Mesendoderm (in vitro differentiated cells): ENCODE data around the gene CHADL.
A peak's percentile ranks its signal among the peaks of the same experiment; 100 is the strongest.

Experiments used
- DNase-seq: peaks from one replicate; pipeline ENCODE4 v3.0.0; 2013
- H2AK5ac ChIP-seq: 2 replicates; pipeline ENCODE4 v1.6.1; 2013; ENCODE audit warnings: low read length, inconsistent platforms
- H2BK120ac ChIP-seq: 2 replicates; pipeline ENCODE4 v1.6.1; 2013; ENCODE audit warnings: low read depth, mild to moderate bottlenecking, low read length, moderate library complexity, mixed read lengths
- H2BK15ac ChIP-seq: replicated peaks from 2 replicates; pipeline ENCODE4 v1.6.1; 2013; ENCODE audit warnings: low read depth, mild to moderate bottlenecking, moderate library complexity
- H2BK5ac ChIP-seq: 2 replicates; pipeline ENCODE4 v1.6.1; 2013; ENCODE audit warnings: low read length, inconsistent platforms
- H3K18ac ChIP-seq: 2 replicates; pipeline ENCODE4 v1.6.1; 2013; ENCODE audit warnings: mild to moderate bottlenecking, low read length, mixed read lengths
- H3K23ac ChIP-seq: one replicate; pipeline ENCODE4 v1.6.1; 2013; ENCODE audit warnings: low read length
- H3K27ac ChIP-seq: 2 replicates; pipeline ENCODE4 v1.5.1; 2013; ENCODE audit warnings: low read depth, mild to moderate bottlenecking, inconsistent platforms, low read length, moderate library complexity
- H3K27me3 ChIP-seq: 2 replicates; pipeline ENCODE4 v1.6.1; 2013; ENCODE audit warnings: low read length, control low read depth, mild to moderate bottlenecking, inconsistent platforms; ENCODE audit not compliant: insufficient read depth, poor library complexity
- H3K36me3 ChIP-seq: 2 replicates; pipeline ENCODE4 v1.6.1; 2013; ENCODE audit warnings: low read length, inconsistent platforms; ENCODE audit not compliant: control insufficient read depth, insufficient read depth
- H3K4ac ChIP-seq: one replicate; pipeline ENCODE4 v1.6.1; 2013; ENCODE audit warnings: low read depth, mild to moderate bottlenecking, low read length, moderate library complexity
- H3K4me1 ChIP-seq: 2 replicates; pipeline ENCODE4 v1.6.1; 2013; ENCODE audit warnings: low read depth, low read length, inconsistent platforms; ENCODE audit not compliant: control insufficient read depth
- H3K4me2 ChIP-seq: 2 replicates; pipeline ENCODE4 v1.6.1; 2013; ENCODE audit warnings: low read length
- H3K4me3 ChIP-seq: 2 replicates; pipeline ENCODE4 v1.5.1; 2013; ENCODE audit warnings: mild to moderate bottlenecking, low read length
- H3K56ac ChIP-seq: one replicate; pipeline ENCODE4 v1.6.1; 2013; ENCODE audit warnings: low read length
- H3K79me1 ChIP-seq: 2 replicates; pipeline ENCODE4 v1.6.1; 2013; ENCODE audit warnings: low read length, inconsistent platforms
- H3K79me2 ChIP-seq: 2 replicates; pipeline ENCODE4 v1.6.1; 2013; ENCODE audit warnings: mild to moderate bottlenecking, low read length; ENCODE audit not compliant: control insufficient read depth, insufficient read depth
- H3K9ac ChIP-seq: 2 replicates; pipeline ENCODE4 v1.6.1; 2013; ENCODE audit warnings: low read length, inconsistent platforms
- H4K5ac ChIP-seq: one replicate; pipeline ENCODE4 v1.6.1; 2013; ENCODE audit warnings: low read length
- H4K8ac ChIP-seq: one replicate; pipeline ENCODE4 v1.6.1; 2013; ENCODE audit warnings: low read depth, mild to moderate bottlenecking, control low read depth, low read length, moderate library complexity
- WGBS: extraction: QIAGEN DNeasy Blood & Tissue Kit; methylation state at CpG from one replicate; pipeline ENCODE4 v1.1.7; 2013; ENCODE audit warnings: low lambda C conversion rate, missing lambda C conversion rate; ENCODE audit not compliant: insufficient coverage; ENCODE audit errors: extremely low coverage; 5-methylcytosine and 5-hydroxymethylcytosine counted together

The CHADL gene

DNA sequence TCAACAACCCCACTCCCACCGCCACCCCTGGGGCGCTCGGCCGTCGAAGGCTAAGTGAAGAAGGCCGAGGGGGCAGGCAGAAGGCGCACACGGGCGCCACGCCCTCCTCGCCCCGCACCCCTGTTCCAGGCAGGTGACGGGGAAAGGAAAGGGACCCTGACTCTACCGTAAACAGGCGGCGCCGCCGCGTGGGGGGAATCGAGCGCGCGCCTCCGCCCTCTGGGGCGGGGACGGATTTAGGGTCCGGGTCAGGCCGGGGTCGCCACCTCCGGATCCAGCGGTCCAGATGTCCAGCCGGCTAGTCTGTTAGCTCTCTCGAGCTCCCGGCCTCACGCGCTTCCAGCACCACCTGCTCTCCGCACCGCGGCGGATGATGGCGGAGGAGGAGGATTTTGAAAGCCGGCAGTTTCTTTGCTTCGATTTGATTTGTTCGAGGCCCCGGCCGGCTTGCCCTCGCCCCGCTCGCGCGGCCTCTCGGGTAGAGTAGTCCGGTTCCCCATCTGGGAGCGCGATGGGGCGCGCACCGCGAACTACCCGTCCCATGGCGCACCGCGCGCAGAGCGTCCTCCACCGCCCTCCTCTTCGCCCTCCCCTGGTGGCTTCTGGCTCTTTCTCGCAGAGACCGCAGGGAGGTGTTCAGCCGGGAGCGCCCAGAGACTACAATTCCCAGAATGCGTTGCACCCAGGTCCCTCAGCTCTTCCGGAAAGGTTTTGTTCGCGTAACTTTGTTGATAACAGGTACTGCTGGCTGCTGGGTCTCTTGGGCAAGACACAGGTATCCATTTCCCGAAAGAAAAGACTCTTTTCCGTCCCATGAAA, 45.3 kb upstream of the CHADL start, which contains the start of gene RANGAP1:
Gene RANGAP1 (minus strand): TSS at position 368 of the 819 bp plus-strand sequence. CDS start 5,143 bp downstream, outside the sequence.
- DNase-seq: peak; percentile 100
- Histone ChIP-seq H3K36me3 (peaks cover 5% of the 10 kb centered on the region), H3K9ac (peak within 1 kb of the TSS; percentile 91), H3K4me2 (peak within 1 kb of the TSS; percentile 83), H2BK15ac (no peak within 1 kb of the TSS), H3K23ac (peak within 1 kb of the TSS; percentile 11), H3K4me1 (peaks cover 4% of the 10 kb centered on the region), H3K79me2 (peaks cover 28% of the 10 kb centered on the region), H3K4me3 (peak within 1 kb of the TSS; percentile 84), H3K27me3 (no peaks in the 10 kb centered on the region), H2BK5ac (peak within 1 kb of the TSS; percentile 41), H3K27ac (peak within 1 kb of the TSS; percentile 87), H2AK5ac (peak within 1 kb of the TSS; percentile 71), H2BK120ac (no peak within 1 kb of the TSS), H3K56ac (peak within 1 kb of the TSS; percentile 95), H3K4ac (peak within 1 kb of the TSS; percentile 82), H4K5ac (peak within 1 kb of the TSS; percentile 59), H4K8ac (no peak within 1 kb of the TSS), H3K79me1 (peaks cover 10% of the 10 kb centered on the region), H3K18ac (peak within 1 kb of the TSS; percentile 85)
- WGBS: no CpG with 5 or more reads among the region's 77 CpGs

DNA sequence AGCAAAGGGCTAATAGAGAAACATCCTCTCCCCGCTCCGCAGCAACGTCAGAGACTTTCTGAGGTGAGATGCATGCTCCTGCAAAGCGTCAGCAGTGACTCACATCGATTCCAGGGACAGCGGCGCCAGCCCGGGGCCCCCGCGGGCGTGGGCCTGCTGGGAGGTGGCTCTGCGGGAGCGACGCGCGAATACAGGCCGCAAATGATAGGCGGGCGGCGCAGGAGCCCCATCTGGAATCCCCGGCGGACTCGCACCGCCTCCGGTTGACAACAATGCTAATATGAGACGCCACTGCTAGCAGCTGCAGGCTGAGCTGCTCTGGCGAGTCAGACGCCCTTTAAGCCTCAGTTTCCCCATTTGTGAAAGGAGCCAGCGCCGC, 44.7 kb upstream of the CHADL start:
- Histone ChIP-seq H3K36me3 (peaks cover 7% of the 10 kb centered on the region), H2BK120ac (no peak overlapping the region), H3K4me2 (peak overlapping the region; percentile 83), H3K79me1 (peaks cover 14% of the 10 kb centered on the region), H4K5ac (no peak overlapping the region), H3K4ac (peak overlapping the region; percentile 82), H3K23ac (peak overlapping the region; percentile 11), H2BK5ac (peak overlapping the region; percentile 39), H2BK15ac (no peak overlapping the region), H3K27ac (peak overlapping the region; percentile 87), H3K9ac (peak overlapping the region; percentile 91), H3K56ac (peak overlapping the region; percentile 95), H3K79me2 (peaks cover 28% of the 10 kb centered on the region), H2AK5ac (no peak overlapping the region), H3K18ac (peak overlapping the region; percentile 85), H3K4me1 (peaks cover 4% of the 10 kb centered on the region), H3K27me3 (no peaks in the 10 kb centered on the region), H4K8ac (no peak overlapping the region), H3K4me3 (peak overlapping the region; percentile 84)
- WGBS: no CpG with 5 or more reads among the region's 30 CpGs
- DNase-seq: peak; percentile 91

DNA sequence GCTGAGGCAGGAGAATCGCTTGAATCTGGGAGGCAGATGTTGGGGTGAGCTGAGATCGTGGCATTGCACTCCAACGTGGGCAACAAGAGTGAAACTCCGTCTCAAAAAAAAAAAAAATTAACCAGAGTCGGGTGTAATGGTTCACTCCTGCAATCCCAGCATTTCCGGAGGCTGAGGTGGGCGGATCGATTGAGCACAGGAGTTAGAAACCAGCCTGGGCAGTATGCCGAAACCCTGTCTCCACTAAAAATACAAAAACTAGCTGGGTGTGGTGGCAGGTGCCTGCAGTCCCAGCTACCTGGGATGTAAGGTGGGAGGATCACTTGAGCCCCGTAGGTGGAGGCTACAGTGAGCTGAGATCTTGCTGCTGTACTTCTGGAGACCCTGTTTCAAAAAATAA, 43.7 kb upstream of the CHADL start:
- no peak overlapping the region for H3K4me3 ChIP-seq
- H3K27me3 ChIP-seq: no peaks in the 10 kb centered on the region
- no peak for DNase-seq
- no CpG with 5 or more reads among the region's 10 CpGs for WGBS
- no peak overlapping the region for H2BK15ac ChIP-seq
- no peak overlapping the region for H3K27ac ChIP-seq
- no peak overlapping the region for H3K23ac ChIP-seq
- H3K18ac ChIP-seq: no peak overlapping the region
- H3K4ac ChIP-seq: no peak overlapping the region
- H3K36me3 ChIP-seq: peaks cover 12% of the 10 kb centered on the region
- H4K5ac ChIP-seq: no peak overlapping the region
- H2BK120ac ChIP-seq: no peak overlapping the region
- peaks cover 4% of the 10 kb centered on the region for H3K4me1 ChIP-seq
- H3K79me2 ChIP-seq: peaks cover 28% of the 10 kb centered on the region
- no peak overlapping the region for H2AK5ac ChIP-seq
- peaks cover 14% of the 10 kb centered on the region for H3K79me1 ChIP-seq
- H3K56ac ChIP-seq: peak overlapping the region; percentile 95
- no peak overlapping the region for H2BK5ac ChIP-seq
- H4K8ac ChIP-seq: no peak overlapping the region
- H3K4me2 ChIP-seq: no peak overlapping the region
- peak overlapping the region; percentile 91 for H3K9ac ChIP-seq

DNA sequence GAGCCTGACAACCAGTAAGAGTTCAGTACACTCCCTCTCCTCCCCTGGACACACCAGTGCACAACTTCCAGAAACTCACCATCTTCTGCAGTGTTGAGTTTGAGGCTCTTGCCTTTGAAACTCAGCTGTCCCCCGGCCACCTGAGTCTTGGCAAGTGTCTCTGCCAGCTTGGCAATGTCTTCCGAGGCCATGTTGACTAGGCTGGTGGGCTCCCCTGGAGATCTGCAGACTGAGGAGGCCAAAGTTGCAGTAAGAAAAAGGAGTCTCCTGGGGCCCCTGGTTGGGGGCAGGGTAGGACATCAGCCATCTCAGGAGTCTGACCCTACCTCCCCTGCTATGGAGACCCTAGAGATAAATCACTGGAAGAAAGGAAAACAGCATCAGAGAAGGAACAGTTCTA, 40.1 kb upstream of the CHADL start:
- H3K27me3 ChIP-seq: no peaks in the 10 kb centered on the region
- H3K23ac ChIP-seq: no peak overlapping the region
- H3K18ac ChIP-seq: no peak overlapping the region
- H3K4me1 ChIP-seq: no peaks in the 10 kb centered on the region
- no CpG with 5 or more reads among the region's 2 CpGs for WGBS
- no peak overlapping the region for H2AK5ac ChIP-seq
- no peak for DNase-seq
- no peak overlapping the region for H3K9ac ChIP-seq
- no peak overlapping the region for H3K27ac ChIP-seq
- no peak overlapping the region for H3K4ac ChIP-seq
- H4K5ac ChIP-seq: no peak overlapping the region
- peaks cover 28% of the 10 kb centered on the region for H3K79me2 ChIP-seq
- H2BK120ac ChIP-seq: no peak overlapping the region
- H3K56ac ChIP-seq: no peak overlapping the region
- H3K4me3 ChIP-seq: no peak overlapping the region
- H2BK5ac ChIP-seq: no peak overlapping the region
- peaks cover 15% of the 10 kb centered on the region for H3K79me1 ChIP-seq
- H2BK15ac ChIP-seq: no peak overlapping the region
- peaks cover 12% of the 10 kb centered on the region for H3K36me3 ChIP-seq
- no peak overlapping the region for H3K4me2 ChIP-seq
- no peak overlapping the region for H4K8ac ChIP-seq

DNA sequence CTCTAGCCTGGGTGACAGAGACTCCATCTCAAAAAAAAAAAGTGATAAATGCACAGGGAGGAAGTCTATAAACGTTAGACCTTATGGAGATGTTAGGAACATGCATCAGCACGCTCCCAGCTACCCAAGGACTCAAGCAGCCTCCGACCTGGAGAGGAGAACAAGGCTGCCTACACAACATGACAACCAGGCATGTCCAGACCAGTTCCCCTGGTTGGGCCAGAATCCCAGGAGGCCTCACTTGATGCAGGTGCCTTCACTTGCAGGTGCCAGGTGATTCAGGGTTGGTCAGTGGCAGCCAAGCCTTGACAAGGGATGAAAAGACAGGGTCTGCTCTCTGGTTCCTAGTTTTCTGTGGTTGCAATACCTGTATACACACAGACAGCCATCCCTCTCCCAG, 39.3 kb upstream of the CHADL start:
- no peak overlapping the region for H3K9ac ChIP-seq
- H3K27me3 ChIP-seq: no peaks in the 10 kb centered on the region
- H3K56ac ChIP-seq: no peak overlapping the region
- no peak overlapping the region for H3K23ac ChIP-seq
- peaks cover 16% of the 10 kb centered on the region for H3K79me1 ChIP-seq
- no peak overlapping the region for H2AK5ac ChIP-seq
- no peak overlapping the region for H4K5ac ChIP-seq
- H2BK5ac ChIP-seq: no peak overlapping the region
- no peak overlapping the region for H2BK120ac ChIP-seq
- H3K27ac ChIP-seq: no peak overlapping the region
- H3K4me2 ChIP-seq: no peak overlapping the region
- H3K79me2 ChIP-seq: peaks cover 23% of the 10 kb centered on the region
- no peak overlapping the region for H4K8ac ChIP-seq
- H3K36me3 ChIP-seq: peaks cover 12% of the 10 kb centered on the region
- no peaks in the 10 kb centered on the region for H3K4me1 ChIP-seq
- H2BK15ac ChIP-seq: no peak overlapping the region
- DNase-seq: no peak
- no peak overlapping the region for H3K18ac ChIP-seq
- no peak overlapping the region for H3K4ac ChIP-seq
- no peak overlapping the region for H3K4me3 ChIP-seq
- no CpG with 5 or more reads among the region's 3 CpGs for WGBS
